Spleen (tissue), 7 donors: ENCODE results near the gene HIVEP1.

Experiments
- CTCF ChIP-seq, 11 experiments: fragments of 200-600 bp in 7 of 11; fragments of 450-650 bp in 4 of 11; sonication (generic) in 4 of 11; IDR thresholded peaks in 8 of 11; conservative IDR thresholded peaks in 3 of 11; 1 replicate in 7 of 11; 2 replicates in 4 of 11; pipeline versions ENCODE4 v1.4.0 to v1.8.0; 2016 to 2021; ENCODE audit warnings: antibody characterized with exemption in 11 of 11, inconsistent platforms in 4 of 11, mild to moderate bottlenecking in 1 of 11
- POLR2A ChIP-seq, 3 donors: fragments of 450-650 bp; IDR thresholded peaks; one replicate each; pipeline ENCODE4 v1.5.1; 2017; ENCODE audit warnings: antibody characterized with exemption in 3 of 3, mild to moderate bottlenecking in 1 of 3
- POLR2AphosphoS5 ChIP-seq, 3 donors: sonication (generic); formaldehyde crosslinking; IDR thresholded peaks; one replicate each; pipeline ENCODE4 v1.5.1; 2017; ENCODE audit warnings: antibody characterized with exemption in 3 of 3
- donor health status: DM: no; HTN: no; CAD: no; lungs with moderate emphysema.
- donor health status: DM: no; HTN: no; CAD: no.
- donor health status: DM: no; HTN: no; CAD: no.

GRCh38 chr6:12200761-12201160, 188.6 kb downstream of the HIVEP1 start:
- TF ChIP-seq CTCF (IDR thresholded peaks at IDR 0.05 in 8 of 11, conservative IDR thresholded peaks at IDR 0.05 in 3 of 11) = no peak
- no peak for TF ChIP-seq POLR2AphosphoS5 (IDR thresholded peaks at IDR 0.05)
- TF ChIP-seq POLR2A (IDR thresholded peaks at IDR 0.05) = no peak
